PFSK-1 (cell line): ENCODE measurements around the gene MKLN1.

Experiments used
- FOXP2 ChIP-seq: optimal IDR thresholded peaks from 2 replicates; pipeline ENCODE3; 2011; ENCODE audit warnings: borderline replicate concordance, control low read depth, inconsistent platforms; ENCODE audit not compliant: insufficient read depth; ENCODE audit errors: extremely low read length, extremely low read depth
- POLR2AphosphoS5 ChIP-seq: IDR thresholded peaks from 2 replicates; pipeline ENCODE4 v1.6.1; 2012; ENCODE audit warnings: low read depth, mild to moderate bottlenecking, control low read depth, low read length, moderate library complexity
- SIN3A ChIP-seq: IDR thresholded peaks from 2 replicates; pipeline ENCODE4 v1.6.1; 2012; ENCODE audit warnings: mild to moderate bottlenecking, low read length, moderate library complexity, borderline replicate concordance; ENCODE audit not compliant: insufficient read depth
- TAF1 ChIP-seq: IDR thresholded peaks from 2 replicates; pipeline ENCODE4 v1.6.1; 2012; ENCODE audit warnings: low read length, control low read depth, borderline replicate concordance; ENCODE audit not compliant: insufficient read depth
- TF ChIP-seq, protein P1 (sequence below), 2 experiments: IDR thresholded peaks; 2 replicates each; pipeline versions ENCODE4 v1.6.1 to v1.8.0; 2011 to 2012; ENCODE audit warnings: low read depth in 2 of 2, low read length in 2 of 2, control low read depth in 1 of 2, inconsistent platforms in 1 of 2, mild to moderate bottlenecking in 1 of 2, moderate library complexity in 1 of 2; ENCODE audit not compliant: insufficient read depth in 1 of 2

MKLN1 gene

DNA sequence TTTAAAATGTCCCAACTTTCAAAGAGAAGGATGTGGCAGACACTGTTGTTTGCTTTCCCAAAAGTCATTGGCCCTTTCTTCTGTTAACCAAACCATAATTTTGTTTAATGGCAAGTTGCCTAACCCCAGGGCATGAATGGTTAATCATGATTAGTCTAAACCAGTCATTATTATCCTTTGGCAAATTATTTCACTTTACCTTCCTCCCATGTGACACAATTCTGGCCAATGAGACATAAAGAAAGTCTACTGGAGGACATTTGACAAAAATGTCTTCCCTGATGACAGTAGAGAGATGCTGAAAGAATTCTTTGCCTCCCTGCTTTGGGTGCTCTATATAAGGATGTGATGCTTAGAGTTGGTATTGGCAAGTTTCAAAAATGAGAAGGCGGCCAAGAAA is 126.8 kb downstream of the MKLN1 start:
- TF ChIP-seq TAF1 (no peak), SIN3A (no peak), POLR2AphosphoS5 (no peak)
- TF ChIP-seq, protein P1, sequence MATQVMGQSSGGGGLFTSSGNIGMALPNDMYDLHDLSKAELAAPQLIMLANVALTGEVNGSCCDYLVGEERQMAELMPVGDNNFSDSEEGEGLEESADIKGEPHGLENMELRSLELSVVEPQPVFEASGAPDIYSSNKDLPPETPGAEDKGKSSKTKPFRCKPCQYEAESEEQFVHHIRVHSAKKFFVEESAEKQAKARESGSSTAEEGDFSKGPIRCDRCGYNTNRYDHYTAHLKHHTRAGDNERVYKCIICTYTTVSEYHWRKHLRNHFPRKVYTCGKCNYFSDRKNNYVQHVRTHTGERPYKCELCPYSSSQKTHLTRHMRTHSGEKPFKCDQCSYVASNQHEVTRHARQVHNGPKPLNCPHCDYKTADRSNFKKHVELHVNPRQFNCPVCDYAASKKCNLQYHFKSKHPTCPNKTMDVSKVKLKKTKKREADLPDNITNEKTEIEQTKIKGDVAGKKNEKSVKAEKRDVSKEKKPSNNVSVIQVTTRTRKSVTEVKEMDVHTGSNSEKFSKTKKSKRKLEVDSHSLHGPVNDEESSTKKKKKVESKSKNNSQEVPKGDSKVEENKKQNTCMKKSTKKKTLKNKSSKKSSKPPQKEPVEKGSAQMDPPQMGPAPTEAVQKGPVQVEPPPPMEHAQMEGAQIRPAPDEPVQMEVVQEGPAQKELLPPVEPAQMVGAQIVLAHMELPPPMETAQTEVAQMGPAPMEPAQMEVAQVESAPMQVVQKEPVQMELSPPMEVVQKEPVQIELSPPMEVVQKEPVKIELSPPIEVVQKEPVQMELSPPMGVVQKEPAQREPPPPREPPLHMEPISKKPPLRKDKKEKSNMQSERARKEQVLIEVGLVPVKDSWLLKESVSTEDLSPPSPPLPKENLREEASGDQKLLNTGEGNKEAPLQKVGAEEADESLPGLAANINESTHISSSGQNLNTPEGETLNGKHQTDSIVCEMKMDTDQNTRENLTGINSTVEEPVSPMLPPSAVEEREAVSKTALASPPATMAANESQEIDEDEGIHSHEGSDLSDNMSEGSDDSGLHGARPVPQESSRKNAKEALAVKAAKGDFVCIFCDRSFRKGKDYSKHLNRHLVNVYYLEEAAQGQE (IDR thresholded peaks at IDR 0.05; ENCODE audit: insufficient read depth in 1 of 2, low read depth in 2 of 2, low read length in 2 of 2) = no peak

DNA sequence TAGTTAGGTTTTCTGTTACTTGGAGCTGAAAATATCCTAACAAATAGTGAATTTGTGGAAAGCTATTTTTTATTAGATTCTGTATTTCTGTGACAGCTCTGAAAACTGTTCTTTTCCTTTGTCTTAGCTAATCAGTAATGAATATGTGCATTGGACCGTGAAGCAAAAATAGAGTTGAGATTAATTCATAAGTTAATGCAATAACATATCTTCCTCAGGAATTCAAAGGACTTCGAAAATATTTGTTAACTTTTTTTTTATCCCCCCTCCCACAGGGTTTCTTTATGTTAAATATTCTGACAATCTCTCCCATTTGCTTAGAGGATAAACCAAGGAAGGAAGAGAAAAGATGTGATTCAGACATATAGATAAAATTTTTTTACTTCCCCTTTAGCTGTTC is 127.3 kb downstream of the MKLN1 start:
- TF ChIP-seq SIN3A (no peak), FOXP2 (no peak), POLR2AphosphoS5 (no peak), TAF1 (no peak)
- TF ChIP-seq, protein P1 (IDR thresholded peaks at IDR 0.05; ENCODE audit: insufficient read depth in 1 of 2, low read depth in 2 of 2, low read length in 2 of 2) = no peak

DNA sequence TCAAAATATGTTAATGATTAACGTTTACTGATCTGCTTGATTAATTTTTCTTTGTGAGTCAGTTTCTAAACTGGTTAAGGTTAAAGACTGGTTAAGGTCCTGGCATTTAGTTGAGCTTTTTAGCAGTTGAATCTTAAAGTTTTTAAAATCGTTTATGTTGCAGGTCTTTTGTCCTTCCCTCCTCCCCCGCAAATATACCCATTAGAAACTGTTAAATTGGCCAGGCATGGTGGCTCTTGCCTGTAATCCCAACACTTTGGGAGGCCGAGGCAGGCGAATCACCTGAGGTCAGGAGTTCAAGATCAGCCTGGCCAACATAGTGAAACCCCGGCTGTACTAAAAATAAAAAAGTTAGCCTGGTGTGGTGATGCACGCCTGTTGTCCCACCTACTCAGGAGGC is 127.9 kb downstream of the MKLN1 start:
- no peak for TF ChIP-seq POLR2AphosphoS5
- TF ChIP-seq, protein P1 (IDR thresholded peaks at IDR 0.05; ENCODE audit: insufficient read depth in 1 of 2, low read depth in 2 of 2, low read length in 2 of 2) = no peak
- no peak for TF ChIP-seq SIN3A
- TF ChIP-seq FOXP2 = no peak
- TF ChIP-seq TAF1 = no peak

DNA sequence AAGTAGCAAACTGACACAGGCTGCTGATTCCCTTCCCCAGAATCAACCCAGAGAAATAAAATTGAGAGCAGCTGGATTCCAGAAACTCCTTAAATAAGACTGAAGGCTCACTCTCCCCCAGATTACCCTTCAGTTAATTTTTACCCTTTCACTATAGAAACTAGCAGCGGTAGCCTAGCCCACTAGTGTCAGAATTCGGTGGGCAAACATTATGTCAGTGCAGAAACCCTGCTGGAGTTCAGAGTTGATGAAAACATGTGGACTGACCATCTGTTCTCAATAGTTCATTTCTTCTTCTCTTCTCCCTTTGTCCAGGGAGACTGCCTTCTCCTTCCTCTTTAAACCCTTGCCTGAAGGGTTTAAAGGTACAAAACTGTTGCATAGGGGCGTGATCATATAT is 128.7 kb downstream of the MKLN1 start:
- TF ChIP-seq TAF1 = no peak
- TF ChIP-seq POLR2AphosphoS5 = no peak
- TF ChIP-seq, protein P1 (IDR thresholded peaks at IDR 0.05; ENCODE audit: insufficient read depth in 1 of 2, low read depth in 2 of 2, low read length in 2 of 2) = no peak
- no peak for TF ChIP-seq FOXP2
- TF ChIP-seq SIN3A = no peak

DNA sequence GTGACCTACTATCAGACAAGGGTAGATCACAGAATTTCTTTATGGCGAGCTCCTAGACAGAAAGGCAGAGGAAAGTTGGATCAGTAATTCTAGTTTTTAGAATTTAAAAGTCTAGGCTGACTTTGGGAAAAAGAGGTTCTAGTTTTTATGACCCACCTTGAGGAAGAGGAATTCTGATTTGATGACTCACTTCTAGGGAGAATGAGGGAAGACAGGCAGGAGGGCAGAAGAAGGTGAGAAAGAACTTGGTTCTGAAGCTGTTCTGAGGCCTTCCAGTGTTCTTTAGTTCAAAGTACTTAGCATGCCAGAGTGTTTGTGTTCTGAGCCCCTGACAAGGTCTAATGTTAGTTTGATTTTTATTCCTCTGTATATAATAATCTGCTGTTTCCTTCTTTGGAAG is 131.6 kb downstream of the MKLN1 start:
- TF ChIP-seq SIN3A = no peak

DNA sequence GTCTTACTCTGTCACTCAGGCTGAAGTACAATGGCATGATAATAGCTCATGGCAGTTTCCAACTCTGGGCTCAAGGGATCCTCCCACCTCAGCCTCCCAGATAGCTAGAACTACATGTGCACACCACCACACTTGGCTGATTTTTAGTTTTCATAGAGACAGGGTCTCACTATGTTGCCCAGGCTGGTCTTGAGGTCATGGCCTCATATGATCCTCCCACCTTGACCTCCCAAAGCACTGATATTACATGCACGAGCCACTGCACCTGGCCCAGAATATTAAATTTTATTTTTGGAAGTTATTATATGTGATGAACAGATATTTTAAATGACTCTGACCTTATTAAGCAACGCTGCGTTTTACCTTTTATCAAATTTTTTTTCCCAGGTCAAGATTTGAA is 134.4 kb downstream of the MKLN1 start:
- TF ChIP-seq TAF1 (no peak), FOXP2 (no peak), POLR2AphosphoS5 (no peak), SIN3A (no peak)
- TF ChIP-seq, protein P1 (IDR thresholded peaks at IDR 0.05; ENCODE audit: insufficient read depth in 1 of 2, low read depth in 2 of 2, low read length in 2 of 2) = no peak
